ENCODE measurements around the gene BST1. TPM values are rescaled to one million over a fixed set of nuclear protein-coding genes. Genes with fewer than 3 reads are reported as not detected.
A peak's percentile ranks its signal among the peaks of the same experiment; 100 is the strongest.

Gene BST1
- total and polyA plus RNA-seq, 5 donors, result 6.3 to 10.9 (median 9.4) TPM

- WGBS, result 100% methylated on average over 1 of the region's 1 CpG
- ATAC-seq, result no peak
- Histone ChIP-seq H3K9me3 (ENCODE audit: control insufficient read depth, low read length) (no peaks in the 10 kb centered on the region), H3K4me1 (ENCODE audit: control insufficient read depth, insufficient read depth, low read length) (no peaks in the 10 kb centered on the region), H3K27ac (ENCODE audit: low read length) (no peak overlapping the region), H3K27me3 (ENCODE audit: control insufficient read depth, insufficient read depth) (no peaks in the 10 kb centered on the region), H3K4me3 (ENCODE audit: low read length) (no peak overlapping the region)
- intact Hi-C loops (cut with DNase I), result no loop called here
- DNase-seq, result no peak
Observed at GRCh38 chr4:15712214-15712613, 9.3 kb downstream of the BST1 start.

GRCh38 chr4:15714141-15714540, 11.3 kb downstream of the BST1 start:
- ATAC-seq, result no peak
- no peak overlapping the region for H3K4me3 ChIP-seq (ENCODE audit: low read length)
- intact Hi-C loops (cut with DNase I), result no loop called here
- no peaks in the 10 kb centered on the region for H3K4me1 ChIP-seq (ENCODE audit: control insufficient read depth, insufficient read depth, low read length)
- H3K27ac ChIP-seq (ENCODE audit: low read length), result no peak overlapping the region
- H3K9me3 ChIP-seq (ENCODE audit: control insufficient read depth, low read length), result no peaks in the 10 kb centered on the region
- no peaks in the 10 kb centered on the region for H3K27me3 ChIP-seq (ENCODE audit: control insufficient read depth, insufficient read depth)
- no peak for DNase-seq
- WGBS, result 86% methylated on average over 1 of the region's 1 CpG

- Histone ChIP-seq H3K4me3 (ENCODE audit: low read length) (no peak overlapping the region), H3K27me3 (ENCODE audit: control insufficient read depth, insufficient read depth) (no peaks in the 10 kb centered on the region), H3K27ac (ENCODE audit: low read length) (no peak overlapping the region), H3K9me3 (ENCODE audit: control insufficient read depth, low read length) (no peaks in the 10 kb centered on the region), H3K4me1 (ENCODE audit: control insufficient read depth, insufficient read depth, low read length) (no peaks in the 10 kb centered on the region)
- peak in 2 of 3 donors; percentile 39 to 56 for DNase-seq
- intact Hi-C loops (cut with DNase I), result no loop called here
- ATAC-seq, result peak; percentile 65 to 86
- 54% methylated on average over 8 of the region's 8 CpGs for WGBS
Observed at GRCh38 chr4:15714646-15715435, 12.0 kb downstream of the BST1 start.

GRCh38 chr4:15716115-15716514, 13.2 kb downstream of the BST1 start:
- Histone ChIP-seq H3K4me1 (ENCODE audit: control insufficient read depth, insufficient read depth, low read length) (no peaks in the 10 kb centered on the region), H3K27me3 (ENCODE audit: control insufficient read depth, insufficient read depth) (no peaks in the 10 kb centered on the region), H3K27ac (ENCODE audit: low read length) (no peak overlapping the region), H3K9me3 (ENCODE audit: control insufficient read depth, low read length) (no peaks in the 10 kb centered on the region), H3K4me3 (ENCODE audit: low read length) (no peak overlapping the region)
- DNase-seq (no peak), ATAC-seq (no peak)
- WGBS, result 90% methylated on average over 3 of the region's 3 CpGs
- intact Hi-C loops (cut with DNase I), result no loop called here

- no peak for DNase-seq
- Histone ChIP-seq H3K27ac (ENCODE audit: low read length) (no peak overlapping the region), H3K4me3 (ENCODE audit: low read length) (no peak overlapping the region), H3K9me3 (ENCODE audit: control insufficient read depth, low read length) (no peaks in the 10 kb centered on the region), H3K4me1 (ENCODE audit: control insufficient read depth, insufficient read depth, low read length) (no peaks in the 10 kb centered on the region), H3K27me3 (ENCODE audit: control insufficient read depth, insufficient read depth) (no peaks in the 10 kb centered on the region)
- no peak for ATAC-seq
- intact Hi-C loops (cut with DNase I), result no loop called here
- 74% methylated on average over 6 of the region's 6 CpGs for WGBS
Observed at GRCh38 chr4:15717086-15717485, 14.2 kb downstream of the BST1 start.

GRCh38 chr4:15717657-15718416, 15.0 kb downstream of the BST1 start:
- H3K4me1 ChIP-seq (ENCODE audit: control insufficient read depth, insufficient read depth, low read length), result no peaks in the 10 kb centered on the region
- no peak overlapping the region for H3K27ac ChIP-seq (ENCODE audit: low read length)
- ATAC-seq (no peak), DNase-seq (no peak)
- H3K27me3 ChIP-seq (ENCODE audit: control insufficient read depth, insufficient read depth), result no peaks in the 10 kb centered on the region
- H3K4me3 ChIP-seq (ENCODE audit: low read length), result no peak overlapping the region
- H3K9me3 ChIP-seq (ENCODE audit: control insufficient read depth, low read length), result no peaks in the 10 kb centered on the region
- 81% methylated on average over 3 of the region's 3 CpGs for WGBS
- intact Hi-C loops (cut with DNase I), result no loop called here

GRCh38 chr4:15718465-15718864, 15.6 kb downstream of the BST1 start:
- DNase-seq (no peak), ATAC-seq (no peak)
- H3K9me3 ChIP-seq (ENCODE audit: control insufficient read depth, low read length), result no peaks in the 10 kb centered on the region
- no peak overlapping the region for H3K27ac ChIP-seq (ENCODE audit: low read length)
- intact Hi-C loops (cut with DNase I), result no loop called here
- no peak overlapping the region for H3K4me3 ChIP-seq (ENCODE audit: low read length)
- WGBS, result 87% methylated on average over 5 of the region's 5 CpGs
- no peaks in the 10 kb centered on the region for H3K4me1 ChIP-seq (ENCODE audit: control insufficient read depth, insufficient read depth, low read length)
- H3K27me3 ChIP-seq (ENCODE audit: control insufficient read depth, insufficient read depth), result no peaks in the 10 kb centered on the region

GRCh38 chr4:15718959-15719358, 16.1 kb downstream of the BST1 start:
- H3K4me1 ChIP-seq (ENCODE audit: control insufficient read depth, insufficient read depth, low read length), result no peaks in the 10 kb centered on the region
- H3K27ac ChIP-seq (ENCODE audit: low read length), result no peak overlapping the region
- DNase-seq (no peak), ATAC-seq (no peak)
- no peaks in the 10 kb centered on the region for H3K9me3 ChIP-seq (ENCODE audit: control insufficient read depth, low read length)
- no peaks in the 10 kb centered on the region for H3K27me3 ChIP-seq (ENCODE audit: control insufficient read depth, insufficient read depth)
- intact Hi-C loops (cut with DNase I), result no loop called here
- 90% methylated on average over 7 of the region's 7 CpGs for WGBS
- H3K4me3 ChIP-seq (ENCODE audit: low read length), result no peak overlapping the region

GRCh38 chr4:15719506-15719905, 16.6 kb downstream of the BST1 start:
- Histone ChIP-seq H3K9me3 (ENCODE audit: control insufficient read depth, low read length) (no peaks in the 10 kb centered on the region), H3K4me3 (ENCODE audit: low read length) (no peak overlapping the region), H3K27ac (ENCODE audit: low read length) (no peak overlapping the region), H3K27me3 (ENCODE audit: control insufficient read depth, insufficient read depth) (no peaks in the 10 kb centered on the region), H3K4me1 (ENCODE audit: control insufficient read depth, insufficient read depth, low read length) (no peaks in the 10 kb centered on the region)
- WGBS, result 70% methylated on average over 4 of the region's 4 CpGs
- DNase-seq, result no peak
- intact Hi-C loops (cut with DNase I), result no loop called here
- ATAC-seq, result no peak

- no peak for DNase-seq
- WGBS, result 85% methylated on average over 2 of the region's 2 CpGs
- no peak for ATAC-seq
- Histone ChIP-seq H3K27ac (ENCODE audit: low read length) (no peak overlapping the region), H3K4me3 (ENCODE audit: low read length) (no peak overlapping the region), H3K9me3 (ENCODE audit: control insufficient read depth, low read length) (no peaks in the 10 kb centered on the region), H3K27me3 (ENCODE audit: control insufficient read depth, insufficient read depth) (no peaks in the 10 kb centered on the region), H3K4me1 (ENCODE audit: control insufficient read depth, insufficient read depth, low read length) (no peaks in the 10 kb centered on the region)
- intact Hi-C loops (cut with DNase I), result no loop called here
Observed at GRCh38 chr4:15720851-15721250, 18.0 kb downstream of the BST1 start.

GRCh38 chr4:15725608-15726007, 22.7 kb downstream of the BST1 start:
- Histone ChIP-seq H3K27me3 (ENCODE audit: control insufficient read depth, insufficient read depth) (no peaks in the 10 kb centered on the region), H3K9me3 (ENCODE audit: control insufficient read depth, low read length) (no peaks in the 10 kb centered on the region), H3K4me3 (ENCODE audit: low read length) (no peak overlapping the region), H3K4me1 (ENCODE audit: control insufficient read depth, insufficient read depth, low read length) (no peaks in the 10 kb centered on the region), H3K27ac (ENCODE audit: low read length) (no peak overlapping the region)
- 58% methylated on average over 4 of the region's 4 CpGs for WGBS
- DNase-seq, result no peak
- intact Hi-C loops (cut with DNase I), result no loop called here
- no peak for ATAC-seq
